PC-3 (cell line): Measurements from ENCODE around the gene ARIH2. TPM values are rescaled to one million over a fixed set of nuclear protein-coding genes. Genes with fewer than 3 reads are reported as not detected.

Experiments used
- ATAC-seq: fragments of 200-7000 bp; cut with Tn5 transposase; 2 replicates; pipeline ENCODE4 v1.9.1; 2020; ENCODE audit warnings: mild to moderate bottlenecking, moderate library complexity
- BruUV-seq: library from RNA; stranded (reverse); fragments of 400-500 nt; replicated peaks from 2 replicates; lab custom pipeline; 2021; lab: Mats Ljungman, UMichigan
- CTCF ChIA-PET: fragments of 300-600 bp; sonication (Branson Sonifier 250); formaldehyde crosslinking; loops from one replicate; lab custom pipeline; 2022; ENCODE audit warnings: antibody characterized with exemption; lab: Charles Lee
- POLR2A ChIA-PET: fragments of 300-600 bp; sonication (Branson Sonifier 250); formaldehyde crosslinking; loops from one replicate; lab custom pipeline; 2022; ENCODE audit warnings: antibody characterized with exemption; ENCODE audit not compliant: unreplicated experiment; lab: Charles Lee
- DNase-seq: peaks from one replicate; pipeline ENCODE4 v3.0.0-alpha.2; 2015
- H2AFZ ChIP-seq: fragments of 300-600 bp; sonication (generic); 2 replicates; pipeline ENCODE4 v1.6.0; 2016; ENCODE audit warnings: antibody characterized with exemption, low read length
- H3F3A ChIP-seq: fragments of 300-600 bp; sonication (generic); one replicate; pipeline ENCODE4 v1.6.0; 2017; ENCODE audit warnings: antibody characterized with exemption, low read length, control low read depth, mild to moderate bottlenecking; ENCODE audit not compliant: unreplicated experiment
- H3K27ac ChIP-seq: fragments of 300-600 bp; sonication (generic); 2 replicates; pipeline ENCODE4 v1.5.1; 2016; ENCODE audit warnings: mild to moderate bottlenecking, low read length
- H3K27me3 ChIP-seq: fragments of 300-600 bp; sonication (generic); 2 replicates; pipeline ENCODE4 v1.6.1; 2016; ENCODE audit warnings: low read length, mixed read lengths
- H3K36me3 ChIP-seq: fragments of 300-600 bp; sonication (generic); 2 replicates; pipeline ENCODE4 v1.6.1; 2016; ENCODE audit warnings: low read depth, mixed run types, low read length, mixed read lengths
- H3K4me1 ChIP-seq: fragments of 300-600 bp; sonication (generic); 2 replicates; pipeline ENCODE4 v1.5.1; 2016; ENCODE audit warnings: low read length; ENCODE audit not compliant: insufficient read depth
- H3K4me2 ChIP-seq: fragments of 300-600 bp; sonication (generic); 2 replicates; pipeline ENCODE4 v1.6.0; 2016; ENCODE audit warnings: low read length
- H3K4me3 ChIP-seq: fragments of 300-600 bp; sonication (generic); 2 replicates; pipeline ENCODE4 v1.5.1; 2016; ENCODE audit warnings: mild to moderate bottlenecking, low read length, mixed read lengths
- H3K79me2 ChIP-seq: fragments of 300-600 bp; sonication (generic); 2 replicates; pipeline ENCODE4 v1.6.1; 2017; ENCODE audit warnings: low read length, mixed read lengths
- H3K9ac ChIP-seq: fragments of 300-600 bp; sonication (generic); 2 replicates; pipeline ENCODE4 v1.6.0; 2016; ENCODE audit warnings: mild to moderate bottlenecking, low read length
- H3K9me2 ChIP-seq: fragments of 300-600 bp; sonication (generic); replicated peaks from 2 replicates; pipeline ENCODE4 v1.6.1; 2016; ENCODE audit warnings: mixed run types, low read length, mixed read lengths
- H3K9me3 ChIP-seq: fragments of 300-600 bp; sonication (generic); 2 replicates; pipeline ENCODE4 v1.6.1; 2016; ENCODE audit warnings: low read length, mixed read lengths
- H4K20me1 ChIP-seq: fragments of 300-600 bp; sonication (generic); 2 replicates; pipeline ENCODE4 v1.6.1; 2016; ENCODE audit warnings: low read length, mixed read lengths
- CTCF ChIP-seq: fragments of 300-600 bp; sonication (generic); conservative IDR thresholded peaks from 2 replicates; pipeline ENCODE4 v1.5.1; 2017; ENCODE audit warnings: antibody characterized with exemption, low read depth, mild to moderate bottlenecking, low read length
- EZH2 ChIP-seq: fragments of 300-600 bp; sonication (generic); IDR thresholded peaks from one replicate; pipeline ENCODE4 v1.6.1; 2017; ENCODE audit warnings: antibody characterized with exemption, mild to moderate bottlenecking, low read length; ENCODE audit not compliant: unreplicated experiment
- EZH2phosphoT487 ChIP-seq: fragments of 300-600 bp; sonication (generic); IDR thresholded peaks from 2 replicates; pipeline ENCODE4 v1.6.1; 2018; ENCODE audit warnings: mild to moderate bottlenecking, antibody characterized with exemption, low read length, borderline replicate concordance
- intact Hi-C: fragments of 100-400 bp; cut with micrococcal nuclease; formaldehyde crosslinking; loops from 2 replicates; pipeline ENCODE4 v1.9.0; 2023
- total RNA-seq: library from RNA; depleted of rRNA; stranded (reverse); fragments of >200 nt; gene quantifications from 2 replicates; pipeline ENCODE4 v1.2.3, GENCODE V29; 2014

The ARIH2 gene
- total RNA-seq, 1 experiment from 2014 or later, result 136 TPM

GRCh38 chr3:49017229-49017970 lies 98.8 kb downstream of the ARIH2 start:
- Histone ChIP-seq H3K36me3 (peaks cover 21% of the 10 kb centered on the region), H2AFZ (peak overlapping the region; percentile 86), H3K79me2 (peaks cover 42% of the 10 kb centered on the region), H3K27ac (peak overlapping the region; percentile 56), H4K20me1 (peaks cover 7% of the 10 kb centered on the region), H3K4me1 (peaks cover 22% of the 10 kb centered on the region; the same call in 1 of the 2 replicates), H3K9me2 (no peaks in the 10 kb centered on the region), H3K9me3 (no peaks in the 10 kb centered on the region), H3F3A (no peaks in the 10 kb centered on the region), H3K27me3 (no peaks in the 10 kb centered on the region), H3K9ac (peak overlapping the region; percentile 96), H3K4me3 (peak overlapping the region; percentile 94), H3K4me2 (peak overlapping the region; percentile 99)
- intact Hi-C loops, result no loop called here
- ATAC-seq (peak; percentile 4), DNase-seq (peak; percentile 59)
- no TSS peak for BruUV-seq
- POLR2A ChIA-PET, result interaction anchor here (0.5 to 1.0 kb wide), 5 partner anchors 10 to 382 kb away, joined by 3 to 5 read pairs (median 3); partner anchors contain the start of genes ARIH2, SLC26A6 and WDR6
- CTCF ChIA-PET, result interaction anchor here (0.6 to 1.9 kb wide), 3 partner anchors 10 to 30 kb away, joined by 3 to 14 read pairs (median 4); partner anchors contain the start of gene WDR6
- TF ChIP-seq EZH2 (no peak), CTCF (no peak), EZH2phosphoT487 (no peak)

GRCh38 chr3:49017971-49018706 lies 99.5 kb downstream of the ARIH2 start, which contains the start of gene DALRD3:
Gene DALRD3 (minus strand): TSS chr3:49018580. CDS start chr3:49018564, 16 bp downstream.
- Histone ChIP-seq H3K79me2 (peaks cover 42% of the 10 kb centered on the region), H3K4me1 (peaks cover 23% of the 10 kb centered on the region; the same call in 1 of the 2 replicates), H3K9ac (peak within 1 kb of the TSS; percentile 96), H3K4me2 (peak within 1 kb of the TSS; percentile 99), H3K27me3 (no peaks in the 10 kb centered on the region), H2AFZ (peak within 1 kb of the TSS; percentile 86), H3K4me3 (peak within 1 kb of the TSS; percentile 94), H3K9me2 (no peaks in the 10 kb centered on the region), H3K27ac (peak within 1 kb of the TSS; percentile 56), H4K20me1 (peaks cover 6% of the 10 kb centered on the region), H3K9me3 (no peaks in the 10 kb centered on the region), H3K36me3 (peaks cover 17% of the 10 kb centered on the region), H3F3A (no peaks in the 10 kb centered on the region)
- CTCF ChIA-PET, result interaction anchor here (1.5 to 1.9 kb wide), 2 partner anchors 11 to 30 kb away, joined by 4 to 14 read pairs; partner anchors contain the start of gene WDR6
- POLR2A ChIA-PET, result interaction anchor here (0.5 to 1.0 kb wide), 5 partner anchors 10 to 383 kb away, joined by 3 to 5 read pairs (median 3); partner anchors contain the start of genes ARIH2, SLC26A6 and WDR6
- intact Hi-C loops, result no loop called here
- TF ChIP-seq EZH2 (no peak), EZH2phosphoT487 (no peak), CTCF (no peak)
- ATAC-seq (peak; percentile 37), DNase-seq (peak; percentile 78)
- BruUV-seq, result no TSS peak
